GM20431 (cell line): Measurements from ENCODE around the gene TMEM108.

Source experiments
- in situ Hi-C: fragments of 300-500 bp; cut with MseI, MboI; formaldehyde crosslinking; loops from one replicate; pipeline ENCODE4 v1.15.0; 2020; ENCODE audit warnings: low sequenced_read_pairs; ENCODE audit not compliant: unreplicated experiment

The TMEM108 gene

GRCh38 chr3:133393691-133394474 lies 355.7 kb downstream of the TMEM108 start:
- in situ Hi-C loops: loop anchor here (25.0 kb wide), 2 partner anchors 357 to 657 kb away; partner anchors contain the start of gene TMEM108

GRCh38 chr3:133394561-133395311 lies 356.5 kb downstream of the TMEM108 start:
- in situ Hi-C loops: loop anchor here (25.0 kb wide), 2 partner anchors 357 to 657 kb away; partner anchors contain the start of gene TMEM108

GRCh38 chr3:133396906-133397305 lies 358.7 kb downstream of the TMEM108 start:
- in situ Hi-C loops: loop anchor here (25.0 kb wide), 2 partner anchors 360 to 660 kb away; partner anchors contain the start of gene TMEM108

DNA sequence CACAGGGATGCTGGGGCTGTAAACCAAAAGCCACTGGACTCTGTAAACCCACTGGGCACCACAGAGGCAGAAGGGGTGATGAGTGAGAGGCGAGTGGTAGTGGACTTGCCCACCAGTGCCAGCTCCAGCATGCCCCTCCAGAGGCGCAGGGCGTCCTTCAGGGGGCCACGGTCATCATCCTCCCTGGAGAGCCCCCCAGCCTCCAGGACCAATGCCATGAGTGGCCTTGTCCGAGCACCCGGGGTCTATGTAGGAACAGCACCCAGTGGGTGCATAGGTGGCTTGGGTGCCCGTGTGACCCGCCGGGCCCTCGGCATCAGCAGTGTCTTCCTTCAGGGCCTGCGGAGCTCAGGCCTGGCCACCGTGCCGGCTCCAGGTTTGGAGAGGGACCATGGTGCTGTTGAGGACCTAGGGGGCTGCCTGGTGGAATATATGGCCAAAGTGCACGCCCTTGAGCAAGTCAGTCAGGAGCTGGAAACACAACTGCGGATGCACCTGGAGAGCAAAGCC lies 361.9 kb downstream of the TMEM108 start, which contains the start of gene BFSP2:
Gene BFSP2 (plus strand): TSS at position 51 of the 510 bp plus-strand sequence. CDS start 28 bp downstream, at position 79.
- in situ Hi-C loops: no loop called here

DNA sequence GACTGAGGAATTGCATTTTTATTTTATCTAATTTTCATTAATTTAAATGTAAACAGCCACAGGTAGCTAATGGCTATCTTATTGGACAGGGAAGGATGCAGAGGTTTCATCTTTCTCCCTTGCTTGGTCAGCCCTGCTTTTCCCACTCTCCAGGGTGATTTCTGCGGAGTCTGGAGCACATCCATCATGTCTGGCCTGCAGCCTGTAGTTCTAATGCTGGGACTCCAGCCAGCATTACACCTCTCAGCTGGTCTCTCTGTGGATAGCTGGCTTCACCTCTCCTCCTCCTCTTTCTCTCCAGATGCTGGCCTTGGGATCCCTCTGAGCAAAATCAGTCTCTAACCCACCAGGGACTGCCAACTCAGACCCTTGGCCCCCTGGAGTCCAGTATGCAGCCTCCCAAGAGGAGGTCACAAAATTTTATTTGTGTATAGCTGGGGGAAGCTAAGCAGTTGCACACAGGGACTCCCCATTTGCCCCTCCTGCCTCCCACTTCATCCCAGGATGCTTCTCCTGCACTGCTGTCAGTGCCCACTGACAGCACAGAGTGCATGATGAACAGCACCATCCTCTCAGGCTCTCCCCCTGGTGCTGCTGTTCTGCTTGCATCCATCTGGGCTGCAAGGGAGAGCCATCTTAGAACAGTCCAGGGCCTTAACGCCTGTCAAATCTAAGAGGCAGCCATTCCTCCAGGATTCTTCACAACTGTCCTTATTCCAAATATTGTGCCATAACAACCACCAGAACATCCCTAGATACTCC lies 363.4 kb downstream of the TMEM108 start:
- in situ Hi-C loops: no loop called here

GRCh38 chr3:133404920-133405319 lies 366.7 kb downstream of the TMEM108 start:
- in situ Hi-C loops: no loop called here

DNA sequence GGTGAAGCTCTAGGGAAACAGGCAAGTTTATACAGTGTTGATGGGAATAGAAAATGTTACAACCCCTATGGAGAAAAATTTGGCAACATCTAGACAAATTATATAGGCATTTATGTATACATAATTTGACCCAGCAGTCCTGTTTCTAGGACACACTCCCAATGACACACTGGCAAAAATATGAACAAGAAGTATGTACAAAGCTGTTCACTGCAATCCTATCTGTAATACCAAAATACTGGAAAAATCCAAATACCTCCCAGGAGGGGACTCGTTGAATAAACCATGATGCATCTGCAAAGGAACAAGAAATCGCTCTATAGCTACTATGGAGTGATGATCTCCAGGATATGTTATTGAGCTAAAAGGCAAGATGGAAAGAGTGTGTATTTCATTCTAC lies 370.2 kb downstream of the TMEM108 start:
- in situ Hi-C loops: no loop called here

DNA sequence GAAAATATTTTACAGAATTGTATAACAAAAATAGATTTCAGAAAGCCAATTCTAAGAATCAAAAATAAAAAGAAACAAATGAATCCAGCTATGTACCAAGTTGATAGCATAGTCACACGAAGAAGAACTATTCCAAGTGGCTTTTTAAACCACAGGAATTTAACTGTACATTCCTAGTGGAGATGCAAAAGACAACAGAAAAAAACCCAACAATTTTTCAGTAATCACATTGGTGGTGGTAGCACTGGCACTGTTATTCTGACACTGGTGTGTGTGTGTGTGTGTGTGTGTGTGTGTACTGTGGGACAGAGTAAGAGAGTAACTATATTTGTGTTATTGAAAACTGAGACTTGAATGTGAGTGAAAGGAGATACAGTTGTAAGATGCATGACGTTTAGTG lies 370.8 kb downstream of the TMEM108 start:
- in situ Hi-C loops: no loop called here

DNA sequence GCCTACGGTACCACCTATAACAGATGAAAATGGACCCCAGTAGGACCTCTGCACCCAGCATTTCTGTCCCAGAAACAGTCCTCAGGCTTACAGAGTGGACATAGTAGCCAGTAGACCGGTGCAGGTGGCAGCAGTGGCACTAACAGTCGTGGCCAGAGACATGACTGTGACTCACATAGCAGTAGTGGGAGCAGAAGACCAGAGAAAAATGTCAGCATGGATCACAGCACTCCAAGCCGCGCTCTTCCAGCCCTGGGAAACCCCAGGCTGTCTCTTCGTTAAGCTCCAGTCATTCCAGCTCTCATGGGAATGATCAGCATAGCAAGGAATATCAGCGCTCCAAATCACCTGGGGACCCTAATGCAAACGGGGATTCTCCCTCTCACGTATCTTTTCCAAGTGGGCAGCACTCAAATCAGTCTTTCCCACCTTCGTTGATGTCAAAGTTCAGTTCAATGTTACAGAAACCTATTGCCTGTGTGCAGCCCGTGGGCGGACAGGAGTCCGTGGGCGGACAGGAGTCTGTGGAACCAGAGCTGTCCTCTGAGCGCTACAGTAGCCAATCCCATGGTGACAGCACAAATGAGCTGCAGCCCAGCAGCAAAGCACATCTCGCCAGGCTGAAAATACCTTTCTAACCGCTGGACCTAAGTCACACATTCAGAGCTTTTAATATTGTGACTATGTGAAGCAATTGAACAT lies 372.2 kb downstream of the TMEM108 start:
- in situ Hi-C loops: no loop called here

GRCh38 chr3:133412183-133413132 lies 374.3 kb downstream of the TMEM108 start:
- in situ Hi-C loops: no loop called here

DNA sequence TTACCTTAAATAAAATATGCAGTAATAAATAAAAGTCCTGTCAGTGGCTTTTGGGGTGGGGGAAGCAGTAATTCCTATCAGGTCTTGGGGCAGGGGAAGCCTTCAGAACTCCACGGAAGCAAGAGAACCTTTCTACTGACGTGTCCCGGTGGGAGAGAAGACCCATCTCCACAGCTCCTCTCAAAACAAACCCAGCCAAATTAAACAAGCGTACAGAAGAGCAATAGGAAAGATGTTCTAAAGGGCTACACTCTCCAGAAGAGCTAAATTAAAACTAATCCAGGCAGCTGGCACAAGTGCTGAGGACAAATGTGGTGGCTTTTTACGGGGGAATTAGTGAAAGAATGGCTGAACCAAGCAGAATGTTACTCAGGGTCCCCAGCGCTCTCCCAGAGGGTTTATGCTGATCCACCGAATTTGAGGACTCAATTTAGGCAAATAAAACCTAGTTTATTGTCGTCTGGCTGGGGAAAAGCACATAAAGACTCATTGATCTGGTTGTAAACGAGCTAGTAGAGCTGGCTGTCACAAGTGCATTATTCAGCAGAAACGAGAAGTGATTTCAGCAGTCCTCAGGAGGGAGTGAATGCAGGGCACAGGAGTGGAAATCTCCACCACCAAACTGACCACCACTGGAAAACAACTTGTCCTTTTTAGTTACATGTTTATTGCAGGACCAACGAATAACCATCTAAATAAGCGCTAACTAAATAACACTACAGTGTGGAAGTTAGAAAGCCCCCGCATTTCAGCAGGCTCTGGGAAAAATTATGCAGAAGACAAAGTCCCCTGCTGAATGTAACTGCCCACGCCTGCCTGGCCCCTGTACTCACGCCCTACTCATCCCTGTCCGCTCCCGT lies 375.2 kb downstream of the TMEM108 start:
- in situ Hi-C loops: no loop called here

- in situ Hi-C loops: no loop called here
Measured at GRCh38 chr3:133414021-133414392, 375.8 kb downstream of the TMEM108 start.

GRCh38 chr3:133418361-133418760 lies 380.2 kb downstream of the TMEM108 start:
- in situ Hi-C loops: no loop called here

DNA sequence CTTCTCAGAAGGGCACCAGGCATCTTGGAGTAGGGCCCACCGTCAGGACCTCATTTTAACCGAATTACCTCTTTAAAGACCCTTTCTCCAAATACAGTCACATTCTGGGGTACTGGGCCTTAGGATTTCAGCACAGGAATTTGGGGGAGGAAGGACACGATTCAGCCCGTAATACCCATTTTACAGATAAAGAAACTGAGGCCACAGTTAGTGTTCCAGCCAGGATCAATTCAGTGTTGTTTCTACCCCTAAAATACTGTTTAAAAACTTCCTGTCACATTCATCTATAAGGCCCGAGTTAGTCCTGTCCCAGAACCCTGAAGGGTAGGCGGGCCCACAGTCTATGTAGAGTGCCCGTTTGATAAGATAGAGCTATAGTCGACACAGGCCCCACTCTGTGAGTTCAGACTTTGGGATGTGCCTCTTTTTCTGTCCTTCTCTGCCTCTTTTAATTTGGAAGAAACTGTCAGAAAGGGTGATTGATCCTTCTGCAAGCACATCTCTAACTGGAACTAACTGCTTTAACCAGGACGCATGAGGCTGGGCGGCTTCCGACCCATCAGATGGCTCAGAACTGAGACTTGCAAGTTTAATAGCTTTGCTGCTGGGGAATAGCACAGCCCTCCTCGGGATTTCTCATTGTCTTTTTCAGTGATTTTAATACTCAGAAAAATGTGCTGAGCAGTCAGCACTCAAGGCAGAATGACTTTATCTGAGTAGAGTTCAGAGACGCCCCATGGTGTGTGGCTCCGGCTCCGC lies 381.1 kb downstream of the TMEM108 start:
- in situ Hi-C loops: no loop called here

DNA sequence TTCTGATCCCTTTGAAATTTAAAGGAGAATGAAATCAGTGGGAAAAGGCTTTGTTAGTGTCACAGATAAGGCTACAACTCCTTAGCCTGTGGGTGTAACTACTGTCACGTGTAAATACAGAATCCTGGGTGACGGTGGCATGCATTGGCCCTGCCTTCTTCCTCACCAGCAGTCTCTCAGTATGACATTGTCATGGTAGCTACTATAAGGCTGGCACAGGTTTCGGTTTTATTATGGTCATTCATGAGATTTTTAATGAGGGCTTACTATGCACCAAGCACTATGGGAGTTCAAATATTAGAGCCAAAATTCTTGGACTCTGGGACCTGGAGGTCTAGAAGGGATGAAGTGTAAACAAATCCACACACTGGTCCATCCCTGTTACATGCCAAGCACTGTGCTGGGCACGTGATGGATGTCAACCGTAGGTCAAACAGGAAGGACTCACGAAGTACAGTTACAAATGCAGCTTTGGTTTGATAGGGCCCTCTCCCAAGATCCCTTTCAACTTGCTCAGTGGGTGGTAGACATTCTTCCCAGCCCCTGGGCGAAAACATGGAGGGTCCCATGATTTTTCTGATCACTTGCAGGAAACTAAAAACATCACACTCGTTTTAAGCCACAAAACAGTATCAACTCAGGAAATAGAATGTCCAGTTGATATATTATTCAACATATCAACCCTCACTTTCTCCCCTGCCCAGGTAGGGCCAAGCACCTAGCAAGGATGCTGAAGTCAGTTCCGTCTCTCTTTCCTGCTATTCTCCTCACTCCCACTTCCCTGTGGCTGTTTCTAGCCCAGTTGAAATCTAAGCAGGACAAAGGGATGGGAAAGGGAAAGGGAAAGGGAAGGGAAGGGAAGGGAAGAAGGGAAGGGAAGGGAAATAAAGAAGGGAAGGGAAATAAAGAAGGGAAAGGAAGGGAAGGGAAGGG lies 387.0 kb downstream of the TMEM108 start:
- in situ Hi-C loops: no loop called here

GRCh38 chr3:133425898-133426297 lies 387.7 kb downstream of the TMEM108 start:
- in situ Hi-C loops: no loop called here
